Measurements from ENCODE around the gene DENND2D. TPM values are rescaled to one million over a fixed set of nuclear protein-coding genes. Genes with fewer than 3 reads are reported as not detected.

DENND2D gene
- total RNA-seq, 1 experiment from 2014 or later = 0.11 TPM

- no peak overlapping the region for H3K23ac ChIP-seq (ENCODE audit: insufficient read length, low read depth, low read length)
- no peak for DNase-seq
- H3K27ac Mint-ChIP-seq = no peak overlapping the region
- H2BK5ac ChIP-seq (ENCODE audit: insufficient read length, low read length) = no peak overlapping the region
- H4K20me1 ChIP-seq (ENCODE audit: control insufficient read depth, insufficient read depth, insufficient read length) = no peaks in the 10 kb centered on the region
- no peak overlapping the region for H3K56ac ChIP-seq (ENCODE audit: insufficient read length, low read depth, low read length)
- no peak overlapping the region for H3K4me3 Mint-ChIP-seq
- no peaks in the 10 kb centered on the region for H3K23me2 ChIP-seq (ENCODE audit: insufficient read length, low read depth, low read length, poor library complexity, severe bottlenecking)
- no peak overlapping the region for H2BK15ac ChIP-seq (ENCODE audit: low read depth, low read length)
- H2AFZ ChIP-seq (ENCODE audit: low read length) = no peak overlapping the region
- H4K8ac ChIP-seq (replicated peaks; ENCODE audit: insufficient read length, low read depth, low read length) = no peak overlapping the region
- H3K4ac ChIP-seq (ENCODE audit: low read depth, low read length) = no peak overlapping the region
- no peaks in the 10 kb centered on the region; a peak in 2 of 5 replicates for H3K9me3 Mint-ChIP-seq
- H3K18ac ChIP-seq (ENCODE audit: insufficient read length, low read depth, low read length) = no peak overlapping the region
- peaks cover 0 to 4% (median 0%) of the 10 kb centered on the region in 3 experiments; a peak in 2 of 7 replicates for H3K36me3 Mint-ChIP-seq (ENCODE audit: insufficient read depth in 1 of 3, low read depth in 3 of 3)
- H3K14ac ChIP-seq (ENCODE audit: insufficient read depth, low read length) = no peak overlapping the region
- peaks cover 63% of the 10 kb centered on the region in 2 experiments for H3K4me1 Mint-ChIP-seq
- H2BK120ac ChIP-seq (ENCODE audit: low read depth, low read length, poor library complexity, severe bottlenecking) = no peak overlapping the region
- no peak overlapping the region for H3K9ac ChIP-seq (ENCODE audit: extremely low read depth, insufficient read length, low read length)
- H3K27me3 ChIP-seq (ENCODE audit: insufficient read depth, low read length) = no peaks in the 10 kb centered on the region; the same call in 1 of the 2 replicates
- H2BK12ac ChIP-seq (ENCODE audit: insufficient read length, low read depth, low read length) = no peak overlapping the region
- no CpG with 5 or more reads among the region's 5 CpGs for WGBS (ENCODE audit: extremely low coverage, insufficient read length, low lambda C conversion rate)
- no peaks in the 10 kb centered on the region for H3K27me3 Mint-ChIP-seq (ENCODE audit: low read depth)
- H3K4me2 ChIP-seq (ENCODE audit: insufficient read depth, insufficient read length, low read length) = no peak overlapping the region
- peaks cover 7% of the 10 kb centered on the region; the same call in 1 of the 2 replicates for H3K4me1 ChIP-seq (ENCODE audit: insufficient read depth, low read length)
- no peaks in the 10 kb centered on the region for H3K9me3 ChIP-seq (ENCODE audit: control insufficient read depth, low read depth, low read length)
- no peak overlapping the region for H3T11ph ChIP-seq (ENCODE audit: low read length)
- no peaks in the 10 kb centered on the region for H3K79me2 ChIP-seq (ENCODE audit: insufficient read depth, low read length)
- no peak overlapping the region for H4K5ac ChIP-seq (ENCODE audit: insufficient read length, low read depth, low read length)
- no peak for TF ChIP-seq CTCF (conservative IDR thresholded peaks at IDR 0.05)
- H3K79me1 ChIP-seq (ENCODE audit: insufficient read depth, low read depth, low read length, poor library complexity, severe bottlenecking) = no peaks in the 10 kb centered on the region
- no peak overlapping the region for H2AK5ac ChIP-seq (ENCODE audit: insufficient read length, low read length)
- H2BK20ac ChIP-seq (ENCODE audit: low read depth, low read length, poor library complexity, severe bottlenecking) = no peak overlapping the region
- H4K91ac ChIP-seq (ENCODE audit: insufficient read length, low read depth, low read length) = no peak overlapping the region
- no peak overlapping the region for H3K27ac ChIP-seq (ENCODE audit: insufficient read length, low read depth, low read length)
These were observed 16.9 kb upstream of the DENND2D start for GRCh38 chr1:111217183-111217910.

Data from H9 (cell line).